ENCODE measurements around the gene SIPA1L2.

Gene SIPA1L2

GRCh38 chr1:232629250-232630046 is 485 bp downstream of the SIPA1L2 start:
- no peak for TF ChIP-seq REST (IDR thresholded peaks at IDR 0.05; ENCODE audit: insufficient read depth in 1 of 2, low read depth in 2 of 2, low read length in 2 of 2)
- no peak for TF ChIP-seq TAF1 (IDR thresholded peaks at IDR 0.05; ENCODE audit: borderline replicate concordance, insufficient read depth, low read length)
- no peak for TF ChIP-seq POLR2AphosphoS5 (IDR thresholded peaks at IDR 0.05; ENCODE audit: low read depth, low read length)
- no peak for TF ChIP-seq FOXP2 (optimal IDR thresholded peaks at IDR 0.05; ENCODE audit: borderline replicate concordance, extremely low read depth, extremely low read length, insufficient read depth)
- TF ChIP-seq SIN3A (IDR thresholded peaks at IDR 0.05; ENCODE audit: borderline replicate concordance, insufficient read depth, low read length), result no peak

GRCh38 chr1:232628335-232629249 is 1.3 kb downstream of the SIPA1L2 start:
- TF ChIP-seq TAF1 (IDR thresholded peaks at IDR 0.05; ENCODE audit: borderline replicate concordance, insufficient read depth, low read length) (no peak), POLR2AphosphoS5 (IDR thresholded peaks at IDR 0.05; ENCODE audit: low read depth, low read length) (no peak), SIN3A (IDR thresholded peaks at IDR 0.05; ENCODE audit: borderline replicate concordance, insufficient read depth, low read length) (no peak), REST (IDR thresholded peaks at IDR 0.05; ENCODE audit: insufficient read depth in 1 of 2, low read depth in 2 of 2, low read length in 2 of 2) (no peak), FOXP2 (optimal IDR thresholded peaks at IDR 0.05; ENCODE audit: borderline replicate concordance, extremely low read depth, extremely low read length, insufficient read depth) (no peak)

GRCh38 chr1:232627645-232628334 is 2.1 kb downstream of the SIPA1L2 start:
- no peak for TF ChIP-seq SIN3A (IDR thresholded peaks at IDR 0.05; ENCODE audit: borderline replicate concordance, insufficient read depth, low read length)
- no peak for TF ChIP-seq TAF1 (IDR thresholded peaks at IDR 0.05; ENCODE audit: borderline replicate concordance, insufficient read depth, low read length)
- no peak for TF ChIP-seq REST (IDR thresholded peaks at IDR 0.05; ENCODE audit: insufficient read depth in 1 of 2, low read depth in 2 of 2, low read length in 2 of 2)
- no peak for TF ChIP-seq POLR2AphosphoS5 (IDR thresholded peaks at IDR 0.05; ENCODE audit: low read depth, low read length)
- TF ChIP-seq FOXP2 (optimal IDR thresholded peaks at IDR 0.05; ENCODE audit: borderline replicate concordance, extremely low read depth, extremely low read length, insufficient read depth), result no peak

GRCh38 chr1:232627171-232627570 is 2.8 kb downstream of the SIPA1L2 start:
- no peak for TF ChIP-seq TAF1 (IDR thresholded peaks at IDR 0.05; ENCODE audit: borderline replicate concordance, insufficient read depth, low read length)

GRCh38 chr1:232626452-232626851 is 3.5 kb downstream of the SIPA1L2 start:
- TF ChIP-seq SIN3A (IDR thresholded peaks at IDR 0.05; ENCODE audit: borderline replicate concordance, insufficient read depth, low read length) (no peak), TAF1 (IDR thresholded peaks at IDR 0.05; ENCODE audit: borderline replicate concordance, insufficient read depth, low read length) (no peak), FOXP2 (optimal IDR thresholded peaks at IDR 0.05; ENCODE audit: borderline replicate concordance, extremely low read depth, extremely low read length, insufficient read depth) (no peak), POLR2AphosphoS5 (IDR thresholded peaks at IDR 0.05; ENCODE audit: low read depth, low read length) (no peak), REST (IDR thresholded peaks at IDR 0.05; ENCODE audit: insufficient read depth in 1 of 2, low read depth in 2 of 2, low read length in 2 of 2) (no peak)

Data from PFSK-1 (cell line).